GM21367 (cell line): ENCODE measurements around the gene ATP5F1A.
"Not testable (repeated sequence)": the region's sequence is repeated elsewhere in the genome, so short reads cannot be mapped to it uniquely, and the experiment has no call there.

ENCODE experiments used
- ATAC-seq: cut with Tn5 transposase; IDR thresholded peaks from one replicate; pipeline ENCODE4 v1.9.1; 2021; ENCODE audit not compliant: unreplicated experiment

Gene ATP5F1A

DNA sequence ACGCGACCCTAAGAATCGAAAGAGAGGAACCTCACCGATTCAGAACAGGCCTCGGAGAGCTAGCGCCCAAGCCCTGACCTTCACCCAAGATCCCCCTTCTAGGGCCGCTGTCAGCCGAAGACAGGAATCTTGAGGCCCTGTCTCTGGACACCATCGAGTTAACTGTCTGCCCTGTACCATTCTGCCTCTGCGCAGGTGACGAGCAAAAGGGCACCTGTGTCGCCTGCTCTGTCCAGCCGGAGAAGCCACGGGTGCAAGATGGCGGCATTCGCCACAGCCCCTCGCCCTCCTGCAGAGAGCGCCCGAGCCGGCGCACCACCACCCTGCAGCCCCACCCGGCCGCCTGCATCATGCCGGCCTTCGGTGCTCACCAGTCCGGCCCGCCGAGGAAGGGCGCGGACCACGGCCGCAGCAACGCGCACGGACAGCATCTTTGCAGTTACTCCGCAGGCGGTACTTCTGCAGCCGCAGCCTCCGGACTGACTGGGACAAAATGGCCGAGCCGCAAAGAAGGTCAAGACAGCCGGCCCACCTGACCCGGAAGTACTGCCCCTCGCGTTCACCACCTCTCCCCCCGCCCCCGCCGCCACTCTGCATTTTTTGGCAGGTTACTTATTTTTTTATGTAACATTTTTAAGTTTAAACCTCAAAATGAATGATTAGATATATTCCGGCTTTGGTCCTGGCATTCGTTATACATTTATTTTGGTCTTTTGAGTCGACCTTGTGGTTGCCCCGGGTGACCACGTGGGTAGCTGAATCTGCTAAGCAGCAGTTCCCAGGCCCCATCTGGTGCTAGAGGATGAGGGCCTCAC lies at the start of gene ATP5F1A:
TSS of gene ATP5F1A (minus strand) at position 496 of the 815 bp plus-strand sequence. CDS start at position 431, 65 bp downstream.
- peak; percentile 79 for ATAC-seq

DNA sequence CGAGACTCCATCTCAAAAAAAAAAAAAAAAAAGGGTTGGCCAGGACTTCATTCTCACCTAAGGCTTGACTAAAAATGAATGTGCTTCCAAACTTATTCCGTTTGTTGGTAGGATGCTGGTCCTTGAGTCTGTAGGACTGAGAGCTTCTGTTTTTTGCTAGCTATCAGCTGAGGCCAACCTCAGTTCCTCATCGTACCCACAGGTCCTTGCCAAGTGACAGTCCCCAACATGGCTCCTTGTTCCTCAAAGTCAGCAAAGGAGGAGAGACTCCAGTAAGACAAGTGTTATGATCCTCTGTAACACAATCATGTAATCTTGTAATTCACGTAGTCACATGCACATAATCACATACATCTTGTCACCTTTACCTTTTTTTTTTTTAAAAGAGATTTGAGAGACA lies 43.1 kb upstream of the ATP5F1A start:
- ATAC-seq, result no peak

DNA sequence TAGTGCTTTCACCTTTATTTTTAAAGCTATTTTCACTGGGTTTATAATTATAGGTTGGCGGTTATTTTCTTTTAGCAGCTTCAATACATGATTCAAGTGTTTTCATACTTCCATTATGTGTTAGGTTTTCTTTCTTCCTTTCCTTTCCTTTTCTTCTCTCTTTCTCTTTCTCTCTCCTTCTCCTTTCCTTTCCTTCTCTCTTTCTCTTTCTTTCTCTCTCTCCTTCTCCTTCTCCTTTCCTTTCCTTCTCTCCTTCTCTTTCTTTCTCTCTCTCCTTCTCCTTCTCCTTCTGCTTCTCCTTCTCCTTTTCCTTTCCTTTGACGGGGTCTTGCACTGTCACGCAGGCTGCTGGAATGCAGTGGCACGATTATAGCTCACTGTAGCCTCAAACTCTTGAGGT lies 42.1 kb upstream of the ATP5F1A start:
- no peak for ATAC-seq

DNA sequence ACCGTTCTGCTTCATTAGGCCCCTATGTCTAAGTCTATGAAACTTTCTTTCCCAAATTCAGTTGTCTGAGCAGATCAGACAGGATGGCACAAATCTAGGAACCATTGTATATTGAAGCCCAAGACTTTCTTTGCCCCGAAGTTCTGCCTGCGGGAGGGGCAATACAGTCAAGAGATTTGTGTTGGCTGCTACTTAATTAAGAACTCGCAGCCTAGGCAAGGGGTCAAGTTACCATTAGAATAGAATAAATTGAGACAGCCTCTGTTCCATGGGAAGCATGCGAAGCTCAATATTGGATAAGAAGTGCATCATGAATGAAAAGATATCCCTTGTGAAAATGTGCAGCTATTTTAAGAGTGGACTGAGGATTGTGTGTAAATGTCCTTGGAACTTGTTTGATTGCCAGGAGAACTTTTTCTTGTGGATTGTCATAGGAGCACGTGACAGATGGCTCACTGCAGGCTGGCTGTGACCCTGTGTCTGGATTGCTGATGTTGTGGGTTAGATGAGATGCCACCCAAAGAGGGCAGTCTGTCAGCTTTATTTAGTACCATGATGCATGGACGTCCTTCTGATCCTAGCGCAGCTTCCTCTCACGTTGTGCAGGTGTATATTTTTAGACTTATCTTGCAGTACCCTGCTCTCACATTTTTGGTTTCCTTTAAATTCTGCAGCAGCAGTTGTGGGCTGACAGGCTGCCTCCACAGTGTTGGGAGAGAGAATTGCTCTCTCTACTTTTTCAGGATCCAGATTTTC lies 37.0 kb upstream of the ATP5F1A start:
- no peak for ATAC-seq

DNA sequence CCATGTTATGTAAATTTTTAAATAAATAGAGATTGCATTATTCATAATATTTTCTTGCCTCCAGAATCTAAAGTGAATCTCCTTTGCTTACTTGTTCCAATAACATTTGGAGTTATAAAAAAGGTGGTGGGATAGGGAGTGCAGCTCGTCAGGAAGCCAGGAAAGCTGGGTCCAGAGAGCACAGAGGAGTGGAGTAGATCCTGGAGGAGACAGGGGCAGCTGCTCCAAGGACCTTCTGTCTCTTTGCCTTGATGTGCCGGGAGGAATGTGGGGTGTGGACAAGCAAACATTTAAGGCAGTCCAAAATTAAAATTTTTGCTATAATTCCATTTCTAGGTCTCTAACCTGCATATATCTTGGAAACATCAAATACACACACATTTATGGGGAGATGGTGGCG lies 35.4 kb upstream of the ATP5F1A start:
- no peak for ATAC-seq

DNA sequence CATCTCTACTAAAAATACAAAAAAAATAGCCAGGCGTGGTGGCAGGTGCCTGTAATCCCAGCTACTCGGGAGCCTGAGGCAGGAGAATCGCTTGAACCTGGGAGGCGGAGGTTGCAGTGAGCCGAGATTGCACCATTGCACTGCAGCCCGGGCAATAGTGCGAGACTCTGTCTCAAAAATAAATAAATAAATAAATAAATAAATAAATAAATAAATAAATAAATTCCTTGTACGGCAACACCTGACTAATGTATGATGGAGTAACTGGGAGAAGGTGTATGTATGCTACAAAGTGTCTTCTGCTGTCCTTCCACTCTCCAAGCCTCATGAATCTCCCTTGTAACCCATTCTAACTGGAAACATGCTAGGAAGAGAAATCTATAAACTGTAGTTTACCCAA lies 32.5 kb upstream of the ATP5F1A start:
- not testable (repeated sequence) for ATAC-seq

DNA sequence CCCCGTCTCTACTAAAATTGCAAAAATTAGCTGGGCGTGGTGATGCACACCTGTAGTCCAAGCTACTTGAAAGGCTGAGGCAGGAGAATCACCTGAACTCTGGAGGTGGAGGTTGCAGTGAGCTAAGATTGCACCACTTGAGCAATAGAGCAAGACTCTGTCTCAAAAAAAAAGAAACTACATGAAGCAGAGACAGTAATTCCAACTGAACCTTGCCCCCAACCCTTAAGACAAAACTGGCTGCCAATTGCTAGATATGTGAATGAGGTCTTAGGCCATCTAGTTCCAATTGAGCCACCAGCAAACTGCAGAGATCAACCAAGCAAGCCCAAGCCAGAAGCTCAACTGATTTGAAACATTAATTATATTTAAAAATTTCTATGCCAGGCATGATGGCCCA lies 32.0 kb upstream of the ATP5F1A start:
- no peak for ATAC-seq

DNA sequence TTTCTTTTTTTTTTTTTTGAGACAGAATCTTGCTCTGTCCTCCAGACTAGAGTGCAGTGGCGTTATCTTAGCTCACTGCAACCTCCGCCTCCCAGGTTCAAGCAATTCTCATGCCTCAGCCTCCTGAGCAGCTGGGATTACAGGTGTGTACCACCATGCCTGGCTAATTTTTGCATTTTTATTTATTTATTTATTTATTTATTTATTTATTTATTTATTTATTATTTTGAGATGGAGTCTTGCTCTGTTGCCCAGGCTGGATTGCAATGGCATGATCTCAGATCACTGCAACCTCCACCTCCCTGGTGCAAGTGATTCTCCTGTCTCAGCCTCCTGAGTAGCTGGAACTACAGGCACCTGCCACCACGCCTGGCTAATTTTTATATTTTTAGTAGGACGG lies 28.5 kb upstream of the ATP5F1A start:
- ATAC-seq, result not testable (repeated sequence)

DNA sequence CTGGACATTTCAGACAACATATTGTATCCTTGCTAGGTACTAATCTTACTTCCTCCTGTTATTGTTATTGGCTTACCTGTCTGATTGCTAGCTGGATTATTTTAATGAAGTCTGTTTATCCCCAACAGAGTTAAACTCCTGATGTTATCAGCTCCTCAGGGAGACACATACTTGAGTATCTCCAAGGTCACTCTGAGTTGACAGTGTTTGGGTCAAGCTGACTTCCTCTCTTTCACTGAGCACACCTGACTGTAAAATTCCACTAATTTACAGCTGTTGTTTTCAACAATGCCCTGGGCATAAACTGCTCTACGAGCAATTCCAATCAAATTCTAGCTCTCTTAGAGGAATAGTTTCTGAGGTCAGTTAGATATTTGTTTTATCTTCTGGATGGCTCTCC lies 15.7 kb upstream of the ATP5F1A start:
- no peak for ATAC-seq

DNA sequence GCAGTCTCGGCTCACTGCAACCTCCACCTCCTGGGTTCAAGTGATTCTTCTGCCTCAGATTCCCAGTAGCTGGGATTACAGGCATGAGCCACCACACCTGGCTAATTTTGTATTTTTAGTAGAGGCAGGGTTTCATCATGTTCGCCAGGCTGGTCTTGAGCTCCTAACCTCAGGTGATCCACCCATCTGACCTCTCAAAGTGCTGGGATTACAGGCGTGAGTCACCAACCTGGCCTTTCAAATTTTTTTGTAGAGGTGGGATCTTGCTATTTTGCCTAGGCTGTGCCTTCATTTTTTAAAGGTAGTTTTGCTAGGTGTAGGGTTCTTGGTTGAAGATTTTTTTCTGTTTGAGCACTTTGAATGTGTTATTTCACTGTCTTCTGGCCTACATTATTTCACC lies 12.3 kb upstream of the ATP5F1A start:
- ATAC-seq, result no peak

DNA sequence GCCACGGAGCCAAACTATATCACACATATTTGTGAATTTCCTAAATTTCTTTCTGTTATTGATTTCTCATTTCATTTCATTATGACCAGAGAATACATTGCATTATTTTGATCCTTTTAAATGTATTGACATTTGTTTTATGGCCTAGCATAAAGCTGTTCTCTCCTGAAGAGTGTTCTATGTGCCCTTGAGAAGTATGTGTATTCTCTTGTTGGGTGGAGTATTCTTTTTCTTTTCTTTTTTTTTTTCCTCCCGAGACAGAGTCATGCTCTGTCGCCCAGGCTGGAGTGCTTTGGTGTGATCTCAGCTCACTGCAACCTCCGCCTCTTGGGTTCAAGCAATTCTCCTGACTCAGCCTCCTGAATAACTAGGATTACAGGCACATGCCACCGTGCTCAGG lies 11.3 kb upstream of the ATP5F1A start:
- ATAC-seq, result no peak

DNA sequence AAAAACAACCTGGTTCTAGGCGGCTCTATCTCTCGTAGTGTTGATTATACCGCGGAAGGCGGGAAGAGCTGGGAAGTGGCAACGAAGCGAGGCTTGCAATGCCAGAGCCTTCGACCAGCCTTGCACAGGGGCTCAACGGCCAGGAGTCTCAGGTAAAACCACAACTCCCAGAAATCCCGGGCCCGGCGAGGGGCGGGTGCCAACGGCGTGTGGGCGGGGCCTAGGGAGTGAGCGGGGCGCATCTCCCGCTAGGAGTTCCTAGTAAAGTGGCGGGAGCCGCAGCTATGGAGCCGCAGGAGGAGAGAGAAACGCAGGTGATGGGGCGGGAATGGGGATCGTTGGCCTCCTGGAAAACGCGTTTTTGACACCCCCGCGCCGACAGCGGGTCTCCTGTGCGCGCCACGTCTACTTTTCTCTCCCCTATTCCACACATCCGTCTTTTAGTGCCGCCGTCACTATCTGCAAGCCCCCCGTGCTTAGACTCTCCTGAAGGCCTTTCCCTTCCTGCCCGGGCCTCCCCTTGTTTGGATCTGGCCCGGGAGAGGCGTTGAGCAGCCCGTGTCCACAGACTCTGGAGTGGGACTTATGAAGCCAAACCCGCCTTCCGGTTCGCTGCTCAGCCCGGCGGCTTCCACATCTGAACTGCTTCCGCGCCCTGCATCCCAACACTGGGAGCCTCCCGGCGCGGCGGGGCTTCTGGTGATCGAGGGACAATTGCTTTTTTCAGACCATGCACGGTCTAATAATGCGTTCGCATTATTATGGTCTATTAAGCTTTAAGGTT lies 6.2 kb upstream of the ATP5F1A start, which contains the start of gene HAUS1:
TSS of gene HAUS1 (plus strand) at position 258 of the 784 bp plus-strand sequence. CDS start at position 285, 27 bp downstream.
- peak; percentile 93 for ATAC-seq

DNA sequence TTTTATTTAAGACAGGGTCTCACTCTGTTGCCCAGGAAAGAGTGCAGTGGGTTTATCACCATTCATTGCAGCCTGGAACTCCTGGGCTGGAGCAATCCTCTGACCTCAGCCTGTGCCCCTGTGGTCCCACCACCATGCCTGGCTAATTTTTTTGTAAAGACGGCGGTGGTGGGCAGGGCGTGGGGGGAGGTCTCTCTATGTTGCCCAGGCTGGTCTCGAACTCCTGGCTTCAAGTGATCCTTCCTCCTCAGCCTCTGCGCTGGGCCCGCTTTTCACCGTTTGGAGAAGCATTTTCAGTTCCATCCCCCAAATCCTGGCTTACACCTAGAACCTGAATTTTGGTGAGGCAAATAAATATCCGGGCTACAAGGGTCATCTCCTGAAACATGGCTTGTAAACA lies 1.4 kb upstream of the ATP5F1A start:
- ATAC-seq, result no peak

DNA sequence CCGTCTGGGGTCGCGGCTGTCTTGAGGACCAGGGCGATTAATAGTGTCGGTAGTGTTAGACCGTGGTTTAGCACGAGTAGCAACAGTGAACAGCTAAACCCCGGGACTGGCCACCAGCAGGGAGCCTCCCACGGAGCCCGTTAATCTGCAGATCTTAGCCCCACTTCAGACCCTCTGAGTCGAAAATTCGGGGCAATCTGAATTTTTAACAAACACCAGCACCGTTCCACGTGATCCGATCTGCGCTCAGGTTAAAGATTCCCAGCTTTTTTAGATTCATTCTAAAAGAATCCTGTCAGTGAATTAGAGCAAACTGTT lies 479 bp upstream of the ATP5F1A start:
- no peak for ATAC-seq

DNA sequence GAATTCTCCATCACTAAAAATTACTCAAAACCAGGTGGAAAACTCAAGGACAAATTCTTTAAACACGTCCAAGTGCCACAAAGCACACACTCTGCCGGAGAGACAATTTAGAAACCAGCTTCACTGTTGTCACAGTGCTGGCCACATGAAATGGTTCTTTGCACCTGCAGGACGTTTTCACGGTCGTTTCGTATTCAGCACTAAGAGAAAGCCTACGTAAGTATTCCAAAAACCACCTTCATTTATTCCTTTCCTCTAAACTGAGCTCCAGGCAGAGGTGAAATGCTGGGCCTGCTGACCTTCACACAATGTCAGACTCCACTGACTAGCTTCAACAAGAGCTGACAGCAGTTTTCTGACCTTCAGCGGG lies 680 bp downstream of the ATP5F1A start:
- peak; percentile 17 for ATAC-seq

DNA sequence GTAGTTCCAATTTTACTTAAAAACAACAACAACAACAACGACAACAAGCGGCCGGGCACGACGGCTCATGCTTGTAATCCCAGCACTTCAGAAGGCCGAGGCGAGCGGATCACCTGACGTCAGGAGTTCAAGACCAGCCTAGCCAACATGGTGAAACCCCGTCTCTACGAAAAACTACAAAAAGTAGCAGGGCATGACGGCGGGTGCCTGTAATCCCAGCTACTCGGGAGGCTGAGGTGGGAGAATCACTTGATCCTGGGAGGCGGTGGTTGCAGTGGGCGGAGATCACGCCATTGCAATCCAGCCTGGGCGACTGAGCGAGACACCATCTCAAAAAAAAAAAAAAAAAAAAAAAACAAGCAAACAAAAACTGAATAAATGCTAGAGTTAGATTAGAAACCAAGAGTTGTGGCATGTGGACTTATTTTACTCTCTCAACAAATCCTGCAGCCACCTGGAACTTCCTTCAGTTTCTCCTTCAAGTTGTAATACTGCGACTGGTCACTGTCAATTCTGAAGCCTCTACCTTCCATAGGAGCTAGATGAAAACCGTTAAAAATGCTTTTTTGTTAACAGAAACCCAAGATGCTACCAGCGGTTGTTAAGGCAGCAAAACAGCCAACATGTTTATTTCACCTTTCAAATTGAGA lies 1.3 kb downstream of the ATP5F1A start:
- ATAC-seq, result no peak

DNA sequence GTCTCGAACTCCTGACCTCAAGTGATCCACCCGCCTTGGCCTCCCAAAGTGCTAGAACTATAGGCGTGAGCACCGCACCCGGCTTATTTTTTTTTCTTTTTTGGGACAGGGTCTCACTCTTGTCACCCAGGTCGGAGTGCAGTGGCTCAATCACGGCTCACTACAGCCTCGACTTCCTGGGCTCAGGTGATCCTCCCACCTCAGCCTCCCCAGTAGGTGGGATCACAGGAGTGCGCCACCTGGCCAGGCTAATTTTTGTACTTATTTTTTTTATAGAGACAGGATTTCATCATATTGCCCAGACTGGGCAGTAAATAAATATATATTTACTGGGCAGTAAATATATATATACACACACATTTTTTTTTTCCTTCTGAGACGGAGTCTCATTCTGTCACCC lies 2.6 kb downstream of the ATP5F1A start:
- ATAC-seq, result no peak

DNA sequence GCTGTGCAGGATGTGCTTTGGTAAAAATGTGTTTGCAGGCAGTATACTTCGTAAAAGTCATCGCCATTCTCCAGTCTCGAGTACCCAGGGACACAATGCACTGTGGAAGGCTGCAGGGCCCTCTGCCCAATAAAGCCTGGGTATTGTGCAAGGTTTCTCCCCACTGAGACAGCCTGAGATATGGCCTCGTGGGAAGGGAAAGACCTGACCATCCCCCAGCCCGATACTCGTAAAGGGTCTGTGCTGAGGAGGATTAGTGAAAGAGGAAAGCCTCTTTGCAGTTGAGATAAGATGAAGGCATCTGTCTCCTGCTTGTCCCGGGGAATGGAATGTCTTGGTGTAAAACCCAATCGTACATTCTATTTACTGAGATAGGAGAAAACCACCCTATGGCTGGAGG lies 9.6 kb downstream of the ATP5F1A start:
- ATAC-seq, result not testable (repeated sequence)

DNA sequence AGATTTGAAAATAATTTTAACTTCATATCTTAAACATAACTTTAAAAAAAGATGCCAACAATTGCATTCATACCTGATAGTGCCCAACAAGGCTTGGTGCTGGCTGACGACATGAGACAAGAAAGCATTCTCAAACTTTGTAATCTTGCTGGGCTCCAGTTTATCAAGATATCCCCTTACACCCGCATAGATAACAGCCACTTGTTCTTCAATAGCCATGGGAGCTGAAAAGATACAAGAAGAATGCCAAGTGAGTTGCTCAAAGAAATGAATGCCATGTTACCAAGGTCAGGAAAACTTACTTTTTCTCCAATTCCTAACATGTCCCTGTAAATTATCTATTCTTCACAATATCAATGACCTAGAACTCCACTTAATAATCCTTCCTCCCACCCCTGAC lies 13.7 kb downstream of the ATP5F1A start:
- no peak for ATAC-seq

DNA sequence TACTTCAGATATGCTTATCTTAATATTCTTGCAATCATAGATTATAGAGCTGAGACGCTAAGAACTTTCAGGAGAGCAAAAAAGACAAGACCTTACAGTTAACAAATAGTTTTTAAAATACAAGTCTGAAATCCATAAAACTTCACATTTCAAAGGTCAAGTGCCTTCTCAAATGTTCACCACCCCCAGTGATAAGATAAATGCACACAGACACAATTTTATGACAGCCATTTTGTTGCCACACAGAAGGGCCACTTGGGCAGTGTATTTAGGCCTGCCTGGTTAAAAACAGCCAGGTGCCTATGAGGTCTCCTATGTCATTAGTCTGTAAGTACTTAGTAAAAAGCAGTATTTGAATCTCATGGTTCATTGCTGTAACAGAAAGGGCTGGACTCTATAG lies 17.9 kb downstream of the ATP5F1A start:
- ATAC-seq, result no peak

DNA sequence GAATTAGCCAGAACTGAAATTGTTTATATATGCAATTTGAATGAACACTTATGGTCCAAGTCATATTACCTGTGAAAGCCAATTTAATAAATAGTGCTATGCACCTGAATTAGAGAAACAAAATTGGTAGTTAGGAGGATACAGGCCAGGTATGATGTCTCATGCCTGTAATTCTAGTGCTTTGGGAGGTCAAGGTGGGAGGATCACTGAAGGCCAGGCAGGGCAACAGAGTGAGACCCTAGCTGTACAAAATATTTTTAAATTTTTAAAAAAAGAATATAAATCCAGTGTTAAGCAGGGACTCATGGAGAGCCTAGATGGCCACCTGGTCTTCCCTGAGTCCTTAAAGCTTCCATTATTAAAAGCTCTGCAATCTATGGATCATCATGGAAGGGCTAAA lies 18.8 kb downstream of the ATP5F1A start:
- ATAC-seq, result no peak
